ENCODE results near the gene GRIA4. TPM values are rescaled to one million over a fixed set of nuclear protein-coding genes. Genes with fewer than 3 reads are reported as not detected.
"Not testable (repeated sequence)": the region's sequence is repeated elsewhere in the genome, so short reads cannot be mapped to it uniquely, and the experiment has no call there.

GRIA4 gene
- total RNA-seq, 4 donors from 2014 or later, result 37.2 TPM; not detected in 3

DNA sequence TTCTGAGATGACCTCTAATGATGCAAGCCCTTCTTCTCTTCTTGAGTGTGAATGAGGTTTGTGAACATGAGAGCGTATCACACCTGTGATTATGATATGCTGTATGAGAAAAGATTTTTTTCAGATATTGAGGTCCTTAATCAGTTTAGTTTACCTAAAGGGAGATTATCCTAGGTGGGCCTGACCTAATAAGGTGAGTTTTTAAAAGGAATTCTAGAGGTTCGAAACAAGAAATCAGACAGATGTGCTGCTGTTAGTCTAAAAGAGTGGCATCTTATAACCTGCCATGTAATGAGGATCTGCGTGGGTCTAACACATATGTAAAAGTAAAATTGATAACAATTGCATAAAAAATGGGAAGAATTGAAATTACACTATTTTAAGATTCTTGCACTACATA lies 378.3 kb downstream of the GRIA4 start:
- no peaks in the 10 kb centered on the region for H3K4me1 ChIP-seq
- TF ChIP-seq POLR2A (IDR thresholded peaks at IDR 0.05), result no peak
- no peak for TF ChIP-seq CTCF (IDR thresholded peaks at IDR 0.05)
- DNase-seq, result no peak
- no peak overlapping the region for H3K4me3 ChIP-seq
- intact Hi-C loops (cut with DNase I; ENCODE audit: low total_unique reads), result no loop called here
- no peaks in the 10 kb centered on the region for H3K9me3 ChIP-seq
- no peak overlapping the region for H3K27ac ChIP-seq
- no peaks in the 10 kb centered on the region for H3K27me3 ChIP-seq
- H3K36me3 ChIP-seq, result no peaks in the 10 kb centered on the region

DNA sequence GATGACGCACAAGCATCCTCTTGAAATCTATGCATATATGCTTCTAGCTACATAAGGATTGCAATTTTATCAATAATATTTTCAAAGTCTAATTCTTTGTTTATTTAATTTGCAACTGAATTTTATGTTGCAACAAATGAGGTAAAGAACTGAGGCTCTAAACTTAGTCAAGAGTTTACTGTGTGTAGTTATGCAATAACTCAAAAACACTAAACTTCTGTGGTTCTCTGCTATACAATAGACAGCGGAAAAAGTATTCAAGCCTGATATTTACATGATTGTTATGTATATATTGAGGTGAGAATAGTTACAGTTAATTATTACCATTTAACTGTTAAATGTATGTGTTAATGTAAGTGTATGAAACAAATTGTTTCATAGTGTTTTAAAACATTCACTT lies 379.3 kb downstream of the GRIA4 start:
- Histone ChIP-seq H3K27ac (no peak overlapping the region), H3K9me3 (no peaks in the 10 kb centered on the region), H3K36me3 (no peaks in the 10 kb centered on the region), H3K4me3 (no peak overlapping the region), H3K4me1 (no peaks in the 10 kb centered on the region), H3K27me3 (no peaks in the 10 kb centered on the region)
- no peak for DNase-seq
- intact Hi-C loops (cut with DNase I; ENCODE audit: low total_unique reads), result no loop called here
- TF ChIP-seq POLR2A (IDR thresholded peaks at IDR 0.05) (no peak), CTCF (IDR thresholded peaks at IDR 0.05) (no peak)

DNA sequence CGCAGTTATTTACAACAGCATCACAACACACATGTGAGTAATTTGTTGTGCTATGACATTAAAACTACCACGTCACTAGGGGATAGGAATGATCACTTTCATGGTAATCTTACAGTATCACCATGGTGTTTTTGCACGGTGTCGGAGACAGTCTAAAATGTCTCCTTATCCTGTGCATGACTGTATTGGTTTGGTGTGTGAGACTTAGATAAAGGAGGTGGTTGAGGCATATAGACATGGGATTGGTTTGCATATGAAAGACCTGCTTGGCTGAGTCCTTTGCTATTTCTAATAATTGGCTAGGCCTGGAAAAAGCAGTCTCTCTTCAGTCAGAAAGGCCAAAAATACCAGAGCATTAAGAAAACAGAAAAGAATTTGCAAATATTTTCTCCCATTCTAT lies 382.0 kb downstream of the GRIA4 start:
- Histone ChIP-seq H3K4me3 (no peak overlapping the region), H3K27me3 (no peaks in the 10 kb centered on the region), H3K9me3 (no peaks in the 10 kb centered on the region), H3K4me1 (no peaks in the 10 kb centered on the region), H3K27ac (no peak overlapping the region), H3K36me3 (no peaks in the 10 kb centered on the region)
- no peak for TF ChIP-seq CTCF (IDR thresholded peaks at IDR 0.05)
- TF ChIP-seq POLR2A (IDR thresholded peaks at IDR 0.05), result no peak
- DNase-seq, result no peak
- intact Hi-C loops (cut with DNase I; ENCODE audit: low total_unique reads), result no loop called here

- H3K36me3 ChIP-seq, result no peaks in the 10 kb centered on the region
- H3K27me3 ChIP-seq, result no peaks in the 10 kb centered on the region
- no peak overlapping the region for H3K4me3 ChIP-seq
- no peaks in the 10 kb centered on the region for H3K4me1 ChIP-seq
- H3K27ac ChIP-seq, result no peak overlapping the region
- no peak for DNase-seq
- TF ChIP-seq POLR2A (IDR thresholded peaks at IDR 0.05) (no peak), CTCF (IDR thresholded peaks at IDR 0.05) (no peak)
- intact Hi-C loops (cut with DNase I; ENCODE audit: low total_unique reads), result no loop called here
- peaks cover 0 to 13% of the 10 kb centered on the region in 2 donors for H3K9me3 ChIP-seq
These were observed 391.6 kb downstream of the GRIA4 start for GRCh38 chr11:106001304-106002012.

GRCh38 chr11:106003094-106003493 lies 393.2 kb downstream of the GRIA4 start:
- peaks cover 0 to 13% of the 10 kb centered on the region in 2 donors for H3K9me3 ChIP-seq
- DNase-seq; H3K27me3 ChIP-seq; H3K4me1 ChIP-seq; H3K4me3 ChIP-seq; H3K27ac ChIP-seq; intact Hi-C loops (cut with DNase I; ENCODE audit: low total_unique reads); H3K36me3 ChIP-seq: not testable (repeated sequence)

DNA sequence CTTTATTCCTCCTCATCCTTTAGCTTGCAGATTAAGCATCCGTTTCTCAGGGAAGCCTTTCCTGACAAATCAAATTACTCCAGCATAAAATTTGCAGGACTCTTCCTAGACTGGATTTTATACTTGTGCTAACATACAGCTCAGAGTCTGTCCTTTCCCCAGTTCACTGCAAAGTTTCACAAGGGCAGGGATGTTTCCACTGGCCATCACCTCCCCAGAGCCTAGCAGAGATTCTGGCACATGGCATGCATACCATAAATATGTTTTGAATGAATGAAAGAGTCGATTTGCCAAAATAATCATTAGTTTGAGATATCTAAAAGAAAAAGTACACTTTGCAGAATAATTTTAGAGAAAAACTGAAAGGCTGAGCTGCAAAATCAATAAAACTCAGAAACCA lies 401.6 kb downstream of the GRIA4 start:
- Histone ChIP-seq H3K36me3 (no peaks in the 10 kb centered on the region), H3K4me3 (no peak overlapping the region), H3K27ac (no peak overlapping the region), H3K27me3 (no peaks in the 10 kb centered on the region), H3K4me1 (peaks cover 0 to 1% of the 10 kb centered on the region in 2 donors), H3K9me3 (no peaks in the 10 kb centered on the region)
- intact Hi-C loops (cut with DNase I; ENCODE audit: low total_unique reads), result no loop called here
- TF ChIP-seq POLR2A (IDR thresholded peaks at IDR 0.05) (no peak), CTCF (IDR thresholded peaks at IDR 0.05) (no peak)
- no peak for DNase-seq

Data from uterus (tissue), 4 donors.